ENCODE measurements around the gene C4orf33.
"Not testable (repeated sequence)": the region's sequence is repeated elsewhere in the genome, so short reads cannot be mapped to it uniquely, and the experiment has no call there.

C4orf33 gene

DNA sequence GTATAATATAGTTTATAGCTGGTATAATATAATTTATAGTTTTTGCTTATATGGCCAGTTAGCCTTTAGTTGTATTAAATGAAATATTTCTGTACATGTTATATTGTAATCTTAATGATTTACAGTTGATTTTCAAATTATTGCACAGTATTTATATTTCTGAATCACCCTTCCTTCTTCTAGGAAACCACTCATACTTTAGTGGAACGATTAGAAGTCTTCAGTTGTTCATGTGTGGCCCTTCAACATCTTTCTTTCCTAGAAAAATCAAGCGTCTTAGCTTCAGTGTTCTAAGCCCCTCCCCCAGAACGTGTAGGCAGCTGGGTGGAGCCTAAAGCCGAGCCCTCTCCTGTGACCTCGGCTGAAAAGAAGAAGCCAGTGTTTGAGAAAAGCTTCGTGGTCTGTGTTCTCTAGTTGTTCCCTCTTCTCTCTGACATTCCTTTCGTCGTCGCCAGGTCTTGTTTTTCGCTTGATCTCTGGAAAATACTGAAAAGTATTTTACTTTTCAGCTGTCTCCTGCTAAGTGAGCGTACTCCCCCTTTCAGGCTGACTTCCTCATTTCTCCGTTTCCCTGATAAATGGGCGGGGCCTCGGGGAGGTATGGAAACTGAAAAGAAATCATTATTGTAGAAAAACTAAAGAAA lies at the start of gene C4orf33:
Gene C4orf33, plus strand, starts transcription at position 342 of the 644 bp plus-strand sequence. CDS start 6,459 bp downstream, outside the sequence.
- peak; percentile 19 for DNase-seq

DNA sequence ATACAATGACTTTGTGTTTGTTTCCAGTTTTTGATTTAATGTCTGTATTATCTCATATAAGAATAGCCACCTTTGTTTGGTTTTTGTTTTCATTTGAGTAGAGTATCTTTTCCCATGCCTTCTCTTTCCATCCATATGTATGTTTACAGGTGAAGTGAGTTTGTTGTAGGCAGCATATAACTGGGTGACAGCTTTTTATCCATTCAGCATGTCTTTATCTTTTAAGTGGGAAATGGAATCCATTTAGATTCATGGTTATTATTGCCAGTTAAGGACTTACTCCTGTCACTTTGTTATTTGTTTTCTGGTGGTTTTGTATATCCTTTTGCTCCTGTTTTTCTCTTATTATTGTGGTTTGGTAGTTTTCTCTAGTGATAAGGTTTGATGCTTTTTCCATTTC lies 36.9 kb upstream of the C4orf33 start:
- no peak for DNase-seq

GRCh38 chr4:129062580-129062979 lies 33.4 kb upstream of the C4orf33 start:
- DNase-seq, result no peak

DNA sequence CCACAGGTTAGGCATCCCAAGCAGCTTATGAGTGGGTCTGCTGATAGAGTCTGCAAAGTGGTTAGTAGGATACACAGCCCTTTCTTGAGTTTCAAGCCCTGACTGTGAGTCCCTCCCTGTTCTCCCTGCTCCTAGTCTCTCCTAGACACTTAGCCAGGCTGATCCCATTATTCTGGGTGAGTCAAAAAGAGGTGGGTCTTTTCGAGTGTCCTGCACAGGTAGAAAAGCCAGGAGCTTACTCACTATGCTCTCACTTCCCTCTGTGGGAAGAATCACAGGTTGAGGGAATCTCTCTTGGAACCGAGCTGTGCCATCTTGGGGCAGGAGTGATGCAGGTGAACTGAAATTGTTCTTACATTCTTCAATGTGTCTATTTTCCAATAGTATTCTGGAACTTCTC lies 32.3 kb upstream of the C4orf33 start:
- DNase-seq, result no peak

GRCh38 chr4:129064717-129065116 lies 31.2 kb upstream of the C4orf33 start:
- DNase-seq, result no peak

GRCh38 chr4:129069537-129069936 lies 26.4 kb upstream of the C4orf33 start:
- DNase-seq, result not testable (repeated sequence)

DNA sequence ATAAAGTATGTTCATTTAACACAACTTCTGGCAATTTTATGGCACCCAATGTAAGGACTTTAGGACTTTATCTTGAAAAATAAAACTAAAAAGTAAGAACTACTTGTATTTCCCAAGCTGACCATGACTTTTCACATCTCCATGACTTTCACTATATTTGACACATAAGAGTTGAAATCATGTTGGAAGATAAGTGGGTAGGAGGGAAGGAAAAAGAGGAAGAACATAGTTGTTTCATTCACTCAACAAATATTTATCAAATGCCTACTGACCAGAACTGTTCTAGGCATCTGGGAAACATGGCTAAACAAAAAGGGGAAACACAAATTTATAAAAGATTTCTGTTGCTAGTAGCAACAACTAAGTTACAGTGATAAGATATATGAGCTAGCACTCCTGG lies 18.6 kb upstream of the C4orf33 start:
- DNase-seq, result no peak

GRCh38 chr4:129080129-129080528 lies 15.8 kb upstream of the C4orf33 start:
- no peak for DNase-seq

GRCh38 chr4:129082302-129082701 lies 13.7 kb upstream of the C4orf33 start:
- DNase-seq, result no peak

DNA sequence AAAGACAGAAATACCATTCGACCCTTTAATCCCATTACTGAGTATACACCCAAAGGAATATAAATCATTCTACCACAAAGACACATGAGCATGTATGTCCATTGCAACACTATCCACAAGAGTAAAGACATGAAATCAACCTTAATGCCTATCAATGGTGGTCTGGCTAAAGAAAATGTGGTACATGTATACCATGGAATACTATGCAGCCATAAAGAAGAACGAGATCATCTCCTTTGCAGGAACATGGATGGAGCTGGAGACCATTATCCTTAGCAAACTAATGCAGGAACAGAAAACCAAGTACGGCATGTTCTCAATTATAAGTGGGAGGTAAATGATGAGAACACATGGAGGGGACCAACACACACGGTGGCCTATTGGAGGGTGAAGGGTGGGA lies 10.5 kb upstream of the C4orf33 start:
- no peak for DNase-seq

- no peak for DNase-seq
Observed at GRCh38 chr4:129087516-129087915, 8.4 kb upstream of the C4orf33 start.

GRCh38 chr4:129092631-129093190 lies 3.2 kb upstream of the C4orf33 start:
- peak; percentile 29 for DNase-seq

GRCh38 chr4:129093191-129093920 lies 2.6 kb upstream of the C4orf33 start, which contains the start of gene SCLT1:
Gene SCLT1, minus strand, starts transcription at chr4:129093539. Its CDS starts 436 bp downstream, at chr4:129093103.
- DNase-seq, result peak; percentile 98

DNA sequence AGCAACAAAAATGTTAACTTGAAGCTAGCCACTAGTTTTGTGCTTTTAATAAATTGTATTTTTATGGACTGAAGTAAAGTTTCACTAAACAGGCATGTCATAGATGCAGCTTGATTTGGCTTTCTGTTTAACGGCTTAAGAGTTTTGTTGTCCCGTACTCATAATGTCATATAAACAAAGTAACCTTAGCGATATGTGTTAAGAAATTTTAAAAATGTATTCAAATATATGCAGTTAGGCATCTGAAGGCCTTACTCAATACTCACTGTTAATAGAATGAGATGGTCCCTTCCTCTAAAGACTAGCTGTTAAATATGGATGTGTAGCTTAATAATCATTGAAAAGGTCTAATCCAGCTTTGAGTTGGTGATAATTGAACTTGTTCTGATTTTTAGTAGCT lies 1.6 kb upstream of the C4orf33 start:
- DNase-seq, result no peak

DNA sequence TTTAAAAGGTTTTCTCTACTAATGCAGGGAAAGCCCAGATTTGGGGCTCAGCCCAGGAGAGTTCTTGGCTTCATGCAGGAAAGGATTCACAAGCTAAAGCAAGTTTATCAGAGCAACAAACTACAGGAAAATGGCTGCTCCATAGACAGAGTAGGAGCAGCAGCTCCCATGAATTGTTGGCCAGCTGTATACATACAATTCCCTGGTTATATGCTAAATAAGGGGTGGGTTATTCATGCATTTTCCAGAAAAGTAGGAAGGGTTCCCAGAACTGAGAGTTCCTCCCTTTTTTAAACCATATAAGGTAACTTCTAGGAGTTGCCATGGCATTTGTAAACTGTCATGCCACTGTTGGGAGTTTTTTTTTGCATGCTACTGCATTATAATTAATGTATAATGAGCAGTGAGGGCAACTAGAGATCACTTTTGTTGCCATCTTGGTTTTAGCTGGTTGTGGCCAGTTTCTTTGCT lies 2.6 kb downstream of the C4orf33 start:
- DNase-seq, result no peak

GRCh38 chr4:129109965-129110824 lies 14.2 kb downstream of the C4orf33 start:
- no peak for DNase-seq

DNA sequence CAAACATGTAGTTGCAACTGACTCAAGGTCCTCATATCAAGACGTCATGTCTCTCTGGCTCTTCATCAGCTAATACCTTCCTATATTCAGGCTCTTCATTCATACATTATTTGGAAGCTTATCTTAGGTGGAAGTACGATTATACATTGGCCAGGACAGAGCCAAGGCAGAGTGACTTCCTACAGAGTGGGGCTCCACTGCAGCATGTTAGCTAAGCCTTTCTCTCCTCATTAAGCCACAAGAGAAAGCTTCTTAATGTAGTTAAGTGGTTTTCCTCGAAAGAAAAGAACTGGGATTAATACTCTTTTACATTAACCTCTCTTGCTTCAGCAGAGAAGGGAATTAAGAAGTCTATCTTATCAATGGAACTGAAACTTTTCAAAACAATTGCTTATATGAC lies 15.0 kb downstream of the C4orf33 start:
- DNase-seq, result peak; percentile 89

GRCh38 chr4:129111919-129112318 lies 16.0 kb downstream of the C4orf33 start:
- no peak for DNase-seq

- no peak for DNase-seq
Observed at GRCh38 chr4:129113434-129113833, 17.5 kb downstream of the C4orf33 start.

DNA sequence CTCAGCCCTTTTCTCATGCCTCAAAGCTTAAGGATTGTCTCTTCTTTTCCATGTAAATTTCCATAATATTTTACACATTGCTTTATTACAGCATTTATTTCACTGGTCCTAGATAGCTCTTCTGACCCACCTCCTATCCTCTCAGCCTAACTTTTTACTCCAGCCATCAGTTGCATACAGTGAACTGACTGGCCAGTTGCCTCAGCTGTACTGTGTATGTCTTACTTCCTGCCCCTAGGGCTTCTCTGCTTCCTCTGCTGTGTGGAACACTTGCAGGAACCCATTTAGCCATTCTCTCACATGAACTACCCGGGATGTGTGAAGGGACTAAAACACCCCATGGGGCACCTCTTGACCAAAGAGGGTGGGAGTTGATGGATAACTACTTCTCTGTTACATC lies 18.0 kb downstream of the C4orf33 start:
- no peak for DNase-seq

DNA sequence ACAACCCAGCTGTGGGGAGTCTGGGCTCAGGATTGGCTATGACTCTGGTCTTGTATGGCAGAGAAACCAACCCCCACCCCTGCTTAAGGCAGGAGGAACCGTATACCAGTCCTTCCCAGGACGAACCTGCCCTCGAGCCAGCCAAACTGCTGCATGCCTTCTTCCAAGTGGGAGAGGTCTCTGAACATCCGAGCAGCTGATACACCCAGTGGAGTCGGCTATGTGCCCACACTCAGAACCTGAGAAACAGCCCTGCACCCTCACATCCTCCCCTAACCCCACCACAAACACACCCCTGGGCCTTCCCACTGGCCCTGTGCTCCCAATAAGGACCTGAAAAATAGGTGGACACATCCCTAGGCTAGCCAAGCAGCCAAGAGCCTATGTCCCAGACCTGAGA lies 21.8 kb downstream of the C4orf33 start:
- no peak for DNase-seq

GRCh38 chr4:129126614-129127013 lies 30.7 kb downstream of the C4orf33 start:
- not testable (repeated sequence) for DNase-seq

DNA sequence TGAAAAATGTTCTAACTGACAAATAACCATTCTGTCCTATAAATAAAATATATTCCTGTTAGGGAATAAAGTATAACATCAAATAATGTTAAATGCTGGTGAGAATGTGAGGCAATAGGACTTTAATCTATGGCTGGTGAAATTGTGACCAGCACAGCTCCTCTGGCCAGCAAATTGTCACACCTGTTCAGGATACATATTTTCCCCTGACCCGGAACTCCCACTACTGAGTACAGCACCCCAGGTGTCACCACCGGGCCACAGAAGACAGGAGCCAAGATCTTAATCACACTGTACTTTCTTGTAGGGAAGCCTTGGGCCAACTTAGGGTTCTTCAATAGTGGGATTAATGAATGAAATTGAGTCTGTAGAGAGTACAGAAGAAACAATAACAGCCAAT lies 33.2 kb downstream of the C4orf33 start:
- DNase-seq, result no peak
